ENCODE results near the gene PABPC1L. TPM values are rescaled to one million over a fixed set of nuclear protein-coding genes. Genes with fewer than 3 reads are reported as not detected.

Gene PABPC1L
- total RNA-seq, 2 experiments from 2014 or later = 88.4 to 93.8 TPM

- H3K4me3 Mint-ChIP-seq = no peak overlapping the region
- H3K27ac Mint-ChIP-seq = peak overlapping the region; percentile 39
- no peak for ATAC-seq
- H3K4me1 Mint-ChIP-seq (ENCODE audit: low read depth) = peaks cover 77% of the 10 kb centered on the region
- CTCF ChIA-PET = interaction anchor here (1.2 to 2.7 kb wide), 2 partner anchors 8 to 214 kb away, joined by 3 to 12 read pairs; no protein-coding TSS in a partner anchor
- H3K27me3 Mint-ChIP-seq = no peaks in the 10 kb centered on the region
- no peaks in the 10 kb centered on the region for H3K9me3 Mint-ChIP-seq
- no peak for DNase-seq
- TF ChIP-seq CTCF (IDR thresholded peaks at IDR 0.05) = no peak
- H3K36me3 Mint-ChIP-seq (ENCODE audit: low read depth) = peaks cover 57% of the 10 kb centered on the region
- intact Hi-C loops (cut with micrococcal nuclease) = no loop called here
- POLR2A ChIA-PET = interaction anchor here (0.9 kb wide), 1 partner anchor 12 kb away, joined by 6 read pairs; the partner anchor contains the start of gene PABPC1L
Measured at GRCh38 chr20:44897133-44897532, 12.7 kb upstream of the PABPC1L start.

GRCh38 chr20:44900231-44900854 is 9.5 kb upstream of the PABPC1L start:
- Mint-ChIP-seq H3K4me1 (ENCODE audit: low read depth) (peaks cover 58% of the 10 kb centered on the region), H3K9me3 (no peaks in the 10 kb centered on the region), H3K27ac (peak overlapping the region; percentile 87), H3K27me3 (no peaks in the 10 kb centered on the region), H3K4me3 (no peak overlapping the region), H3K36me3 (ENCODE audit: low read depth) (peaks cover 61% of the 10 kb centered on the region)
- ChIA-PET CTCF (interaction anchor here (0.6 kb wide), 1 partner anchor 100 kb away, joined by 3 read pairs; no protein-coding TSS in a partner anchor), POLR2A (interaction anchor here (1.0 kb wide), 1 partner anchor 8 kb away, joined by 3 read pairs; no protein-coding TSS in a partner anchor)
- intact Hi-C loops (cut with micrococcal nuclease) = no loop called here
- peak; percentile 81 for ATAC-seq
- DNase-seq = no peak
- no peak for TF ChIP-seq CTCF (IDR thresholded peaks at IDR 0.05)

GRCh38 chr20:44901974-44902373 is 7.9 kb upstream of the PABPC1L start:
- Mint-ChIP-seq H3K36me3 (ENCODE audit: low read depth) (peaks cover 67% of the 10 kb centered on the region), H3K4me1 (ENCODE audit: low read depth) (peaks cover 44% of the 10 kb centered on the region), H3K27ac (peak overlapping the region; percentile 16), H3K4me3 (no peak overlapping the region), H3K9me3 (no peaks in the 10 kb centered on the region), H3K27me3 (no peaks in the 10 kb centered on the region)
- ATAC-seq (peak; percentile 44), DNase-seq (no peak)
- intact Hi-C loops (cut with micrococcal nuclease) = no loop called here
- CTCF ChIA-PET = interaction anchor here (1.6 to 2.0 kb wide), 2 partner anchors 11 to 14 kb away, joined by 3 to 9 read pairs; no protein-coding TSS in a partner anchor
- TF ChIP-seq CTCF (IDR thresholded peaks at IDR 0.05) = no peak
- POLR2A ChIA-PET = interaction anchor here (1.0 kb wide), 4 partner anchors 8 to 84 kb away, joined by 3 to 5 read pairs (median 3); no protein-coding TSS in a partner anchor

- Mint-ChIP-seq H3K4me3 (no peak overlapping the region), H3K4me1 (ENCODE audit: low read depth) (peaks cover 31% of the 10 kb centered on the region), H3K27me3 (no peaks in the 10 kb centered on the region), H3K36me3 (ENCODE audit: low read depth) (peaks cover 57% of the 10 kb centered on the region), H3K27ac (peak overlapping the region; percentile 59), H3K9me3 (no peaks in the 10 kb centered on the region)
- TF ChIP-seq CTCF (IDR thresholded peaks at IDR 0.05) = no peak
- no peak for ATAC-seq
- intact Hi-C loops (cut with micrococcal nuclease) = no loop called here
- no peak for DNase-seq
- ChIA-PET CTCF (interaction anchor here (0.6 to 1.7 kb wide), 2 partner anchors 25 to 191 kb away, joined by 3 to 4 read pairs; no protein-coding TSS in a partner anchor), POLR2A (interaction anchor here (0.6 kb wide), 1 partner anchor 272 kb away, joined by 3 read pairs; no protein-coding TSS in a partner anchor)
Measured at GRCh38 chr20:44904377-44904776, 5.5 kb upstream of the PABPC1L start.

All from activated CD8-positive, alpha-beta T cell treated with anti-CD3 and anti-CD28 coated beads for 36 hours (primary cell).